GM19468 (cell line): ENCODE data around the gene CWF19L1.

Experiments
- ATAC-seq: cut with Tn5 transposase; IDR thresholded peaks from one replicate; pipeline ENCODE4 v1.9.1; 2021; ENCODE audit warnings: mild to moderate bottlenecking, moderate library complexity, moderate number of reproducible peaks; ENCODE audit not compliant: unreplicated experiment; ENCODE audit errors: extremely low read depth

The CWF19L1 gene

GRCh38 chr10:100254191-100254590 is 13.2 kb downstream of the CWF19L1 start:
- no peak for ATAC-seq

DNA sequence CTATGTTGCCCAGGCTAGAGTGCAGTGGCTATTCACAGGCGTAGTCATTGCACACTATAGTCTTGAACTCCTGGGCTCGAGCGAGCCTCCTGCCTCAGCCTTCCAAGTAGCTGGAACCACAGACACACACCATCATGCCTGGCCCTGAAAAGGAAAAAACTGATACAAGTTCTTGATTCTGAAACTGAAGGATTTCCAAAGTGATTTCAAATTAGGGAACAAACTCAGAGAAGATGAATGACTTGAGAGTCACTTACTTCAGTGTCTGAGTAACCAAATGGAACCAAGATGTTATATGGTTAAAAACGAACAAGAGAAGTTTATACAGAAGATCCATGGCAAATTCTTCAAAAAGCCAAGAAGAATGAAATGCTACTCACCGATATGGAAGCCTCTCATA is 14.4 kb downstream of the CWF19L1 start:
- ATAC-seq: no peak

GRCh38 chr10:100248820-100249219 is 18.6 kb downstream of the CWF19L1 start:
- ATAC-seq: no peak

DNA sequence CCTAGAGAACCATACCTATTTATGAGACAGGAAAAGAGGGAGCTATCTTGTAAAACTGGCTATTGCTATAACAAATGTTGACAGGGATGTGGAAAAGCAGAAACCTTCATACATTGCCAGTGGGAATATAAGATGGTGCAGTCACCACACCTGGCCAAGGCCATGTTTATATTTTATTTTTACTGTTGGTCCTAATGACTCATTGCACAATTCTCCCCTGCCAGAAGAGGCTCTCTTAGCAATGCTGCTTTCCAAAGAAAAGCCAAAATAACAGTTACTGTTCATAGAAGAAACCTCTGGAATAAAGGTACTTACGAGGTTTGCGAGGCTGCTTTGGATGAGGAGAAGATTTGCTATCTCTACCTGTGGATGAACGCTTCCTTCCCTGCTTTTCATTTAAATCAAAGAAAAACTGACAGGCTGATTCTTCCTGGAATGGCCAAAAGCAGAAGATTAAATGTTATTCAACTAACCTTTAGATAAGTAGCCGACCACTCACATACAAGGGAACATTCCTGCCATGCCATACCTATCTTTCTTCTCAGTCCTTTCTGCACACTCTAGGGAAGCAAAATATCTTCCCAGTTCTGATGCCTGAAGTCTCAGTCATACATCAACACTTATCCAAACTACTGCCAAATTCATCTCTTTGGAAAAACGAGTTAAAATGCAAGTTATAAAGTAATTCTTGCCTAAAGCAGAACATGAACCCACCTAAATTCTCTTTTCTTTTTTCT is 21.8 kb downstream of the CWF19L1 start:
- ATAC-seq: no peak

- ATAC-seq: no peak
Observed at GRCh38 chr10:100239851-100240250, 27.6 kb downstream of the CWF19L1 start.

DNA sequence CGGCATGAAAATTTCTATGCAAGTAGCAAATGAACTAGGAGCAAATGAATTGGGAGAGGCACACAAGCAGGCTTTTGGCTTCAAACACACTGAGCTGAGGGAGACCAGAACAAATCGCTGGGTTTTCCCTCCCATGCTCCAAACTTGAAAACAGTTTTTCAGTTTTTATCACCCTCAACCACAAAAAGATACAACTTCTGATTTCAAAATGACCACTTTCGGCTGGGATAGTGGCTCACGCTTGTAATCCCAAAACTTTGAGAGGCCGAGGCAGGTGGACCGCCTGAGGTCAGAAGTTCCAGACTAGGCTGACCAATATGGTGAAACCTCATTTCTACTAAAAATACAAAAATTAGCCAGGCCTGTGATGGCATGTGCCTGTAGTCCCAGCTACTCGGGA is 29.0 kb downstream of the CWF19L1 start:
- ATAC-seq: no peak

DNA sequence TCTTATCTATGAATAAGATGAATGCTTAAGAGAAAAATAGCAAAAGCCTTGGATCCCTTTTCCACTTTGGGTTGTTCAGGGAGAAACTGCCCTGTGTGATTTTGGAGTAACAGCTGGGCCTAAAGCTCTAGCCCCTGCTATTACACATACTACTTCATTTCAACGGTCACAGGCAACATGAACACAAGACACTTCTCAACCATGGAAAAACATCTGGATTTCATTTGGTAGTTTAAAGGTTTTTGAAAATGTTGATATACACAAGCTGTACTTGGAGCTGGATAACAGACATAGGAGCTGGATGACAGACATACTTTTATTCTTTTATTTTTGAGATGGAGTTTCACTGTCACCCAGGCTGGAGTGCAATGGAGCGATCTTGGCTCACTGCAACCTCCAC is 35.3 kb downstream of the CWF19L1 start:
- no peak for ATAC-seq

DNA sequence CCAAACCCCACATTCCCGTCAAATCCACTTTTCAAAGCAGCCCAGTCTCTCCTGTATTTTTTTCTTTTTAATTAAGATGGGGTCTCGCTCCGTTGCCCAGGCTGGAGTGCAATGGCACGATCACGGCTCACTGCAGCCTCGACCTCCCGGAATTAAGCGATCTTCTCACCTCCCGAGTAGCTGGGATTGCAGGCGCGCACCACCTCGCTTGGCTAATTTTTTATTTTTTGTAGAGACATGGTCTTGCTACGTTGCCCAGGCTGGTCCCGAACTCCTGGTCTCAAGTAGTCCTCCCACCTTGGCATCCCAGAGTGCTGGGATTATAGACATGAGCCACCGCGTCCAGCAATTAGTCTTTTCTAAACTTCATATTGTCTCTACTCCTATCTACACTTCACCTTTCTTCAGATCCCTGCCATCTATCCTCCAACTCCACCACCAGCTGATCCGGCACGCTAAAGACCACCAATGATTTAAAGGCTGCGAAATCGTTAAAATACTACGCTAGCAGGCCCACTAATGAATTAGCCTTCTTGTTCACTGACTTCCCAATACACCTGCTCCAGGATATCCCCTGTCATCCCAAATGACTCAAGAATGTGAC is 37.5 kb downstream of the CWF19L1 start:
- ATAC-seq: no peak

- no peak for ATAC-seq
Observed at GRCh38 chr10:100223879-100224278, 43.6 kb downstream of the CWF19L1 start.

GRCh38 chr10:100222529-100222928 is 44.9 kb downstream of the CWF19L1 start:
- no peak for ATAC-seq

GRCh38 chr10:100216006-100216405 is 51.4 kb downstream of the CWF19L1 start:
- no peak for ATAC-seq

GRCh38 chr10:100209303-100209702 is 58.1 kb downstream of the CWF19L1 start:
- ATAC-seq: no peak

DNA sequence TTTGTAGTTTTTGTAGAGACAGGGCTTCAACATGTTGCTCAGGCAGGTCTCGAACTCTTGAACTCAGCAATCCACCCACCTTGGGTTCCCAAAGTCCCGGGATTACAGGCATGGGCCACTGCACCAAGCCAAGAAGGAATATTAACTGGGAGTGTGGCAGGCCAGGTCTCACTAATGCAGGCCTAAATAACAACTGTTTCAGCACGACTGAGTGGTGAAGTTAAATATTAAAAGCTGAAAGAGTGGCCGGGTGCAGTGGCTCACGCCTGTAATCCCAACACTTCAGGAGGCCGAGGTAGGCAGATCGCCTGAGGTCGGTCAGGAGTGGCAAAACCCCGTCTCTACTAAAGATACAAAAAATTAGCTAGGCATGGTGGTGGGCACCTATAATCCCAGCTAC is 59.2 kb downstream of the CWF19L1 start:
- no peak for ATAC-seq

GRCh38 chr10:100204370-100204769 is 63.1 kb downstream of the CWF19L1 start:
- no peak for ATAC-seq

DNA sequence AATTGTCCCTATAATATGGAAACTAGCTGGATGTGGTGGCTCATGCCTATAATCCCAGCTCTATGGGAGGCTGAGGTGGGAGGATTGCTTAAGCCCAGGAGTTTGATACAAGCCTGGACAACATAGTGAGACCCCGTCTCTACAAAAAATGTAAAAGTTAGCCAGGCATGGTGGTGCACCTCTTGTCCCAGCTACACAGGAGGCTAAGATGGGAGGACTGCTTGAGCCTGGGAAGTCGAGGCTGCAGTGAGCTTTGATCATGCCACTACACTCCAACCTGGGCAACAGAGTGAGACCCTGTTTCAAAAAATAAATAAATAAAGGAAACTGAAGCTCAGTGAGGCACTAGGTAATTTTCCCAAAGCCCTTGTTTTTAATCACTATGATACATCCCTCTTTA is 65.9 kb downstream of the CWF19L1 start:
- no peak for ATAC-seq

- no peak for ATAC-seq
Observed at GRCh38 chr10:100194711-100195110, 72.7 kb downstream of the CWF19L1 start.

GRCh38 chr10:100192350-100192749 is 75.1 kb downstream of the CWF19L1 start:
- ATAC-seq: no peak

GRCh38 chr10:100186253-100187212 is 80.9 kb downstream of the CWF19L1 start:
- peak; percentile 24 for ATAC-seq

GRCh38 chr10:100185364-100186252 is 81.8 kb downstream of the CWF19L1 start, which contains the start of gene ERLIN1:
ERLIN1 (minus strand) TSS chr10:100186029; CDS start chr10:100185626, 403 bp downstream.
- ATAC-seq: peak; percentile 83

GRCh38 chr10:100184840-100185239 is 82.6 kb downstream of the CWF19L1 start:
- ATAC-seq: no peak
